CD4-positive, alpha-beta T cell treated with Interleukin-15 for 4 hours (primary cell): ENCODE measurements around the gene FRY.

ENCODE experiments used
- DNase-seq: peaks from one replicate; pipeline ENCODE4 v3.0.0-alpha.2; 2020; ENCODE audit warnings: low spot score

Gene FRY

GRCh38 chr13:32216281-32216680 lies 184.7 kb downstream of the FRY start:
- DNase-seq = no peak

- DNase-seq = no peak
These were observed 190.6 kb downstream of the FRY start for GRCh38 chr13:32222046-32222676.

GRCh38 chr13:32224916-32225315 lies 193.3 kb downstream of the FRY start:
- no peak for DNase-seq

GRCh38 chr13:32225481-32225931 lies 193.9 kb downstream of the FRY start:
- DNase-seq = no peak

- DNase-seq = no peak
These were observed 196.9 kb downstream of the FRY start for GRCh38 chr13:32228330-32229041.

- no peak for DNase-seq
These were observed 197.9 kb downstream of the FRY start for GRCh38 chr13:32229443-32229842.

- no peak for DNase-seq
These were observed 200.7 kb downstream of the FRY start for GRCh38 chr13:32232263-32232662.

GRCh38 chr13:32233062-32233461 lies 201.5 kb downstream of the FRY start:
- no peak for DNase-seq

- no peak for DNase-seq
These were observed 203.3 kb downstream of the FRY start for GRCh38 chr13:32234914-32235313.

- no peak for DNase-seq
These were observed 206.1 kb downstream of the FRY start for GRCh38 chr13:32237681-32238080.

GRCh38 chr13:32243695-32244094 lies 212.1 kb downstream of the FRY start:
- DNase-seq = no peak

GRCh38 chr13:32245555-32245954 lies 214.0 kb downstream of the FRY start:
- no peak for DNase-seq

GRCh38 chr13:32246468-32246867 lies 214.9 kb downstream of the FRY start:
- DNase-seq = peak; percentile 28

GRCh38 chr13:32247887-32248286 lies 216.3 kb downstream of the FRY start:
- DNase-seq = no peak

- no peak for DNase-seq
These were observed 217.2 kb downstream of the FRY start for GRCh38 chr13:32248801-32249200.

- no peak for DNase-seq
These were observed 221.4 kb downstream of the FRY start for GRCh38 chr13:32252812-32253438.

GRCh38 chr13:32253911-32254399 lies 222.4 kb downstream of the FRY start:
- no peak for DNase-seq

- no peak for DNase-seq
These were observed 222.8 kb downstream of the FRY start for GRCh38 chr13:32254416-32254815.

GRCh38 chr13:32254916-32255723 lies 223.5 kb downstream of the FRY start:
- DNase-seq = no peak

GRCh38 chr13:32255724-32256109 lies 224.1 kb downstream of the FRY start:
- no peak for DNase-seq

GRCh38 chr13:32256243-32256642 lies 224.7 kb downstream of the FRY start:
- DNase-seq = no peak

GRCh38 chr13:32257649-32258048 lies 226.1 kb downstream of the FRY start:
- DNase-seq = no peak
